ENCODE results near the gene DZIP1L.
"Not testable (repeated sequence)": the region's sequence is repeated elsewhere in the genome, so short reads cannot be mapped to it uniquely, and the experiment has no call there.

The DZIP1L gene

GRCh38 chr3:138113326-138113725 lies 2.1 kb downstream of the DZIP1L start:
- no peak for DNase-seq

GRCh38 chr3:138112362-138112761 lies 3.0 kb downstream of the DZIP1L start:
- DNase-seq, result no peak

- DNase-seq, result no peak
Measured at GRCh38 chr3:138105598-138105997, 9.8 kb downstream of the DZIP1L start.

DNA sequence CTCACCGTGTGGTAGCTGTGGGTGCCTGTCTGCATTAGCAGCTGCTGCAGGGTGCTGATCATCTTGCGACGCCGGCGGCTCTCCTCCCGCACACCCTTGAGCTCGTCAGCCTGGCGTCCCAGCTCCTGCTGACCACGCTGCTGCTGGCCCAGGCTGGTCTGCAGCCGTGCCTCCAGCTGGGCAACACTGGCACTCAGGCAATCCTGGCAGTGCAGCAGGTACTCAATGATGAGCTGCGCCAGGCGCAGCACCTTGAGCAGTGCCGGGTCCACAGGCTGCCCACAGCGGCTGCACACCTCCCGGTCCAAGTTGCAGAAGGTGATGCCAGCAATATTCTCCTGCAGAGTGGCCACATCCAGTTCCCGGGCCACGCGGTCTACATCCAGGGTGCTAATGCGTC lies 11.9 kb downstream of the DZIP1L start:
- no peak for DNase-seq

DNA sequence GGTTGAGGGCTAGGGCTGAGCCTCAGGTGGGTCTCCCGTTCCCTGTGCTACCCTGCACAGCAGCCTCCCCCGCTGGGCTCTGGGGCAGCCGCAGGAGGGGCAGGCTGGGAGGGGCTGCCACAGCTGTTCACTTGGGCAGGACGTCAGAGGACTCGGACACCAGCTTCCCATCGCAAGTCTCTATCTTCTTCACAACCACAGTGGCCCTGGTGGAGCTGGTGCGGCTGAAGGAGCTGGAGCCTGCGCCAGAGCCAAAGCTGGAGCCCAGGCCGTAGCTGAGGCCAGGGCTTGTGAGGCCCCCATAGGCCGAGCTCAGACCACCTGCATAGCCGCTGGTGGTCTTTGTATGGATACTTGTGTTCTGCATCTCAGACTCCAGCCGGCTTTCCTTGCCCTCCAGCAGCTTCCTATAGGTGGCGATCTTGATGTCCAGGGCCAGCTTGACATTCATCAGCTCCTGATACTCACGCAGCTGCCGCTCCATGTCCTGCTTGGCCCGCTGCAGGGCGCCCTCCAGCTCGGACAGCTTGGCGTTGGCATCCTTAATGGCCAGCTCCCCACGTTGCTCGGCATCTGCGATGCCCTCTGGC lies 14.0 kb downstream of the DZIP1L start:
- DNase-seq, result not testable (repeated sequence)

- DNase-seq, result no peak
Measured at GRCh38 chr3:138099417-138099816, 16.0 kb downstream of the DZIP1L start.

GRCh38 chr3:138097192-138098172 lies 17.9 kb downstream of the DZIP1L start:
- DNase-seq, result no peak

GRCh38 chr3:138093721-138094120 lies 21.7 kb downstream of the DZIP1L start:
- no peak for DNase-seq

DNA sequence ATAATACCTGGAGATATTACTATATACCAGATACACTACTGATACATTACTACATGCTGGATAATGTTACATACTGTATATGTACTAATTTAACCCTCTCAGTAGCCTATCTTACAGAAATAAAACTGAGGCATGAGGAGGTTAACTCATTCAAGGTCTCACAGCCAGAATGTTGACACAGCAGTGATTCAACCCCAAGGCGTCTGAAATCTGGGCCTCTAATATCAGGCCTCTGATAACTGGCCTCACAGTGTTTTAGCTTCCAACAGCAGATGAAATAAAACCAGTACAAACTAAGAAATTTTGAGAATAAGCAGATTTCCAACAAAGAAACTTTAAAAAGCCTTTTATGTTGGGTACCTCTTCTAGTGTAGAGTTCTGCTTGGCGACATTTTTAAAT lies 23.4 kb downstream of the DZIP1L start:
- DNase-seq, result no peak

- no peak for DNase-seq
Measured at GRCh38 chr3:138089091-138089490, 26.3 kb downstream of the DZIP1L start.

GRCh38 chr3:138085745-138086144 lies 29.7 kb downstream of the DZIP1L start:
- DNase-seq, result not testable (repeated sequence)

- DNase-seq, result no peak
Measured at GRCh38 chr3:138084196-138084595, 31.2 kb downstream of the DZIP1L start.

GRCh38 chr3:138082992-138083386 lies 32.4 kb downstream of the DZIP1L start:
- no peak for DNase-seq

- DNase-seq, result no peak
Measured at GRCh38 chr3:138082085-138082991, 33.1 kb downstream of the DZIP1L start.

DNA sequence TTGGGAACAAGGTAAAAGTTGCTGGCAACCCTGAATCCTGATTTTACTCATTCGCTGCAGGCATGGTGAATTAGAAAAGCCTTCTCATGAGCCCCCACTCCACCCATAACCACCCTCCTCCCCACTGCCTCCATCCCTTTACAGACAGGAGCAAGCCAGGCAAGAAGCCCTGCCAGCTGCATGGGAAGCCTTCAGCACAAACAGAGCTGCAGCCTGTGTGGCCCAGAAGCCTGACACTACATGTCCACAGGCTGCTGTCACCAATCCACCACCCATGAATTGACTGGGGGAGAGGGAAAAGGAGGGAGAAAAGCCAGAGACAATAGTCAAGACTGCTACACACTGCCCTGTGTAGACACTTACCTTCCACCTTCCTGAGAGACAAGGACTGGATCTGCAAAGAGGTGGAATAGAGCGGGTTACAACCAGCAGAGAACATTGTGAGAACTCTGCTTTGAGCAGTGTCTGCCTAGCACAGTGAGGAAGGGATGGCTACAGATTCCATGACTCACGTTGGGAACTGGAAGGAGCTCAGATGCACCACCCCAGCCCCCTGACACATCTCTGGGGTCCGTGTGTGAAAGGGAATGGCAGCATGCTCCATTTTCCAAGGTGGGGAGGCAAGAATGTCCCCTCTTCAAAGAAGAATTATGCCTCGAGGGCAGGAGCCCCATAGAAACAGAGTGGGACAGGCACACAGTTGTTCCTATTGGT lies 33.9 kb downstream of the DZIP1L start:
- no peak for DNase-seq

- DNase-seq, result no peak
Measured at GRCh38 chr3:138079901-138080300, 35.5 kb downstream of the DZIP1L start.

- peak in 1 of 56 donors; percentile 16 for DNase-seq
Measured at GRCh38 chr3:138078901-138079344, 36.5 kb downstream of the DZIP1L start.

DNA sequence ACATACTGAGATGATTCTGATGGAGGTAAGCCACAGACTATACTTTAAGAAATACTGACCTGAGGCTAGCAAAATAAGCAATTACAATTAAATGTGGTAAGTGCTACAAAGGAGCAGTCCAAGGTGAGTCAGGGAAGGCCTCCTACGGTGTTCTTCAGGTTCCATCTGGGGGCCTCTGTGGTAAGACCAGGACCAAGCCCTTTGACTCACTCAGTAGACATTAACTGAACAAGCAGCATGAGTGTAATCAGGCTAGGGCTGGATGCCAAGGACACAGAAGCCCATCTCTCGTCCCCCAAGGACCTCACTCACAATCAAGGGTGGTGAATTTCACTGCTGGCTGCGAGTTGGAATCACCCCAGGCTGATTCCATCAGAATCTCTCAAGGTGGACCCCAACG lies 37.3 kb downstream of the DZIP1L start:
- no peak for DNase-seq

DNA sequence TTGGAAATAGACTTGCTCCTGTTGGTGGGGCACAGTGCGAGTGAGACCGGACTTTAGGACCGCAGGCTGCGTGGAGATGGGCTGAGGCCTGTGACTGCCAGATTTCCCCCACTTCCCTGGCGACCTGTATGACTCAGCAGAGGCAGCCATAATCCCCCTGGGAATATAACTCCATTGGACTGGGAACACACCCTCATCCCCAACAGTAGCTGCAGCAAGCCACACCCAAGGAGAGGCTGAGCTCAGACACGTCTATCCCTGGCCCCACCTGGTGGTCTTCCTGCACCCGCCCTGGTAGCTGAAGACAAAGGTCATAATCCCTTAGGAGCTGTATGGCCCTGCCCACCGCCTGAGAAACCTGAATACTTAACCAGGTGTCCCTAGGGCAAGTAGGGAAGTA lies 42.6 kb downstream of the DZIP1L start:
- no peak for DNase-seq

GRCh38 chr3:138070006-138070405 lies 45.4 kb downstream of the DZIP1L start:
- no peak for DNase-seq
